AG04450 (cell line): ENCODE measurements around the gene TNFSF11. TPM values are rescaled to one million over a fixed set of nuclear protein-coding genes. Genes with fewer than 3 reads are reported as not detected.

Source experiments
- CTCF ChIA-PET: fragments of 300-600, 350-600 bp; formaldehyde crosslinking; extraction: SDS; loops from one replicate; lab custom pipeline; 2022; ENCODE audit warnings: antibody characterized with exemption, inconsistent platforms; lab: Charles Lee
- POLR2A ChIA-PET: fragments of 350-600 bp; formaldehyde crosslinking; extraction: SDS; loops from one replicate; lab custom pipeline; 2021; ENCODE audit warnings: antibody characterized with exemption, inconsistent platforms; lab: Yijun Ruan, JAX
- DNase-seq: peaks from one replicate; pipeline ENCODE4 v3.0.0-alpha.2; 2011; ENCODE audit warnings: low read depth, low spot score
- H3K27ac ChIP-seq: one replicate; pipeline ENCODE4 v1.5.1; 2012; ENCODE audit warnings: low read depth, low read length, control low read depth
- H3K27me3 ChIP-seq: one replicate; pipeline ENCODE4 v1.6.0; 2012; ENCODE audit warnings: low read length; ENCODE audit not compliant: control insufficient read depth, insufficient read depth
- H3K4me3 ChIP-seq: 2 replicates; pipeline ENCODE4 v1.5.1; 2011; ENCODE audit warnings: mild to moderate bottlenecking, low read depth, low read length, control low read depth
- H3K9me3 ChIP-seq: 2 replicates; pipeline ENCODE4 v1.5.1; 2012; ENCODE audit warnings: low read length; ENCODE audit not compliant: control insufficient read depth, insufficient read depth
- CTCF ChIP-seq: IDR thresholded peaks from 2 replicates; pipeline ENCODE4 v1.5.1; 2011; ENCODE audit warnings: low read depth, low read length, control low read depth, inconsistent platforms
- polyA plus RNA-seq: library from polyadenylated mRNA; depleted of rRNA; stranded (reverse); fragments of >200 nt; gene quantifications from 2 replicates; pipeline ENCODE4 v1.2.3, GENCODE V29; 2011

The TNFSF11 gene
- polyA plus RNA-seq, 1 experiment = not detected

GRCh38 chr13:42643076-42643475 is 69.1 kb downstream of the TNFSF11 start:
- Histone ChIP-seq H3K4me3 (no peak overlapping the region), H3K27me3 (no peaks in the 10 kb centered on the region), H3K27ac (no peak overlapping the region), H3K9me3 (no peaks in the 10 kb centered on the region; the same call in 1 of the 2 replicates)
- no peak for TF ChIP-seq CTCF
- ChIA-PET POLR2A (no interaction called here), CTCF (no interaction called here)
- no peak for DNase-seq

DNA sequence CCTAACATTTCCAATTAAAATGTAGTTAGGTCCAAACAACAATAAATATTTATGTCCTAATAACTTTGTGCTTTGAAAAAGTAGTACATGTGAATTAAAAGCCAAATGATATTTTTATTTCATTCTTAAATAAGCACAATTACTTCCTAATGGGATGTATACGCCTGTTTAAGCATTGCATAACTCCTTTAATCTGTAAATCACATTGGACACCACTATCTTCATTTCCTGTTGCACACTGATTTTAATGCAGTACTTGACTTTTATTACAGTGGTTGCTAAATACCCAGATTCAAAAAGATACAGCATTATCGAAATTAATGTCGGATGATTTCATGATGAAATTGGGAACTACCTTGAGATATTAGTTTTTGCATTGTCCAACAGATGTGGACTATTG is 70.9 kb downstream of the TNFSF11 start:
- peaks cover under 1% of the 10 kb centered on the region for H3K27me3 ChIP-seq
- H3K27ac ChIP-seq = no peak overlapping the region
- CTCF ChIA-PET = no interaction called here
- POLR2A ChIA-PET = no interaction called here
- H3K9me3 ChIP-seq = no peaks in the 10 kb centered on the region; the same call in 1 of the 2 replicates
- TF ChIP-seq CTCF = no peak
- no peak for DNase-seq
- no peak overlapping the region for H3K4me3 ChIP-seq

GRCh38 chr13:42645717-42646116 is 71.8 kb downstream of the TNFSF11 start:
- TF ChIP-seq CTCF = no peak
- Histone ChIP-seq H3K9me3 (no peaks in the 10 kb centered on the region; the same call in 1 of the 2 replicates), H3K4me3 (no peak overlapping the region), H3K27ac (no peak overlapping the region), H3K27me3 (peaks cover 4% of the 10 kb centered on the region)
- ChIA-PET POLR2A (no interaction called here), CTCF (interaction anchor here (1.2 kb wide), 1 partner anchor 50 kb away, joined by 3 read pairs; no protein-coding TSS in a partner anchor)
- no peak for DNase-seq

DNA sequence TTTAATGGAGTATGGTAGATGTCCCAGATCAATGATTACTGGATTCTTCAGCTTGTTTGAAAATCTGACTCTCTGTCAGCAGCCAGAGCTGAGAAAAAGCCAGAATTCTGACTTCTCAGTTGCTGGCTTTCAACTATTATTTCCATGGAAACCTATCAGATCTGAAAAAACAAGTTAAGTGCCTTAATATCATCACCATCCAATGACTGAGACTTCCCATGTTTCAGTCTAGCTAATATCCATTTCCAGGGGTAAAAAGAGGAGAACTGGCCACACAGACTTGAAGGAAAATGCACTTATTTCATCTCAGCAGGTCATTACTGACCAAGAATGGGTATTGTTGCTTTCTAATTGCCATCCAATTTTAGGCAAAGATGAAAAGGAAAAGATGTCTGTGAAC is 75.2 kb downstream of the TNFSF11 start:
- no peak for DNase-seq
- peaks cover 20% of the 10 kb centered on the region for H3K27me3 ChIP-seq
- no peak overlapping the region for H3K4me3 ChIP-seq
- H3K9me3 ChIP-seq = no peaks in the 10 kb centered on the region
- H3K27ac ChIP-seq = no peak overlapping the region
- no peak for TF ChIP-seq CTCF
- CTCF ChIA-PET = no interaction called here
- POLR2A ChIA-PET = no interaction called here

GRCh38 chr13:42649831-42650230 is 75.9 kb downstream of the TNFSF11 start:
- no peak for TF ChIP-seq CTCF
- Histone ChIP-seq H3K9me3 (no peaks in the 10 kb centered on the region), H3K4me3 (no peak overlapping the region), H3K27ac (no peak overlapping the region), H3K27me3 (peaks cover 20% of the 10 kb centered on the region)
- ChIA-PET POLR2A (no interaction called here), CTCF (no interaction called here)
- DNase-seq = no peak
